ENCODE results near the gene DHRS1.

DHRS1 gene

DNA sequence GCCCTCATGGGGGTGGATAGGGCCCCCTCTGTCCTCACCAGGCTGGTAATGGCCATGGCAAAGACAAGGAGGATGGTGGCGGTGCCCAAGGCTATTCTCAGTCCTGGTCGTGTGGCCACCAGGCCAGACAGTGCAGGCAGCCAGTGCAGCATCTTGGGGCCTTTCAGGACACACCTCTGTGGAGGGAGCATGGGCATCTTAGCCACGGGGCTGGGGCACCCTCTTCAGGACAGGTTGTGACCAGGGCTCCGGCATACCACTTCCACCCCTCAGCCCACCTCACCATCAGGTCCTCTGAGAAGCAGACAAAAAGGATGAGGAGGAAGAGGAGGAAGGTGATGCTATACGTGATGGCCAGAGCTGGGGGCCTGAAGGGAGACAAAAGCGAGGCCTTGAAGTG is 24.4 kb upstream of the DHRS1 start:
- POLR2A ChIA-PET (ENCODE audit: low non-redundant PET): no interaction called here
- TF ChIP-seq CTCF (conservative IDR thresholded peaks at IDR 0.05; ENCODE audit: low read depth): no peak
- DNase-seq (ENCODE audit: low spot score): no peak
- no peak overlapping the region for H3K27ac ChIP-seq
- CTCF ChIA-PET: no interaction called here

- no peak for TF ChIP-seq CTCF (conservative IDR thresholded peaks at IDR 0.05; ENCODE audit: low read depth)
- ChIA-PET CTCF (interaction anchor here (1.0 kb wide), 1 partner anchor 13 kb away, joined by 3 read pairs; no protein-coding TSS in a partner anchor), POLR2A (ENCODE audit: low non-redundant PET) (no interaction called here)
- DNase-seq (ENCODE audit: low spot score): no peak
- H3K27ac ChIP-seq: no peak overlapping the region
Measured at GRCh38 chr14:24323341-24323740, 23.8 kb upstream of the DHRS1 start.

GRCh38 chr14:24322672-24323071 is 23.1 kb upstream of the DHRS1 start:
- POLR2A ChIA-PET (ENCODE audit: low non-redundant PET): no interaction called here
- no peak overlapping the region for H3K27ac ChIP-seq
- DNase-seq (ENCODE audit: low spot score): no peak
- TF ChIP-seq CTCF (conservative IDR thresholded peaks at IDR 0.05; ENCODE audit: low read depth): no peak
- CTCF ChIA-PET: interaction anchor here (1.0 to 1.6 kb wide), 2 partner anchors 11 to 12 kb away, joined by 3 to 10 read pairs; no protein-coding TSS in a partner anchor

- ChIA-PET CTCF (interaction anchor here (0.5 to 1.6 kb wide), 2 partner anchors 11 to 12 kb away, joined by 3 to 10 read pairs; no protein-coding TSS in a partner anchor), POLR2A (ENCODE audit: low non-redundant PET) (no interaction called here)
- TF ChIP-seq CTCF (conservative IDR thresholded peaks at IDR 0.05; ENCODE audit: low read depth): no peak
Measured at GRCh38 chr14:24321212-24321975, 21.8 kb upstream of the DHRS1 start.

GRCh38 chr14:24317141-24317928 is 17.8 kb upstream of the DHRS1 start:
- ChIA-PET CTCF (interaction anchor here (0.7 to 1.4 kb wide), 3 partner anchors 10 to 114 kb away, joined by 4 read pairs; no protein-coding TSS in a partner anchor), POLR2A (ENCODE audit: low non-redundant PET) (no interaction called here)
- TF ChIP-seq CTCF (conservative IDR thresholded peaks at IDR 0.05; ENCODE audit: low read depth): no peak
- H3K27ac ChIP-seq: peak overlapping the region; percentile 98
- DNase-seq (ENCODE audit: low spot score): peak; percentile 79

More at GRCh38 chr14:24321212-24321975, 21.8 kb upstream of the DHRS1 start:
- no peak overlapping the region for H3K27ac ChIP-seq
- no peak for DNase-seq (ENCODE audit: low spot score)

DNA sequence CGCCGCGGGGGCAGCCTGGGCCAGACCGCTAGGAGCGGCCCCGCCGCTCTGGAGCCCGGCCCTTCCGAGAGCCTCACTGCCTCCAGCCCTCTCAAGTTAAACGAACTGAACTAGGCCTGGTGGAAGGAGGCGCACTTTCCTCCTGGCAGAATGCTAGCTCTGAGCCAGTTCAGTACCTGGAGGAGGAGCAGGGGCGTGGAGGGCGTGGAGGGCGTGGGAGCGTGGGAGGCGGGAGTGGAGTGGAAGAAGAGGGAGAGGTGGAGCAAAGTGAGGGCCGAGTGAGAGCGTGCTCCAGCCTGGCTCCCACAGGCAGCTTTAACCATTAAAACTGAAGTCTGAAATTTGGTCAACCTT is 17.0 kb upstream of the DHRS1 start:
- no peak for TF ChIP-seq CTCF (conservative IDR thresholded peaks at IDR 0.05; ENCODE audit: low read depth)
- CTCF ChIA-PET: interaction anchor here (0.9 kb wide), 1 partner anchor 11 kb away, joined by 4 read pairs; no protein-coding TSS in a partner anchor
- no peak for DNase-seq (ENCODE audit: low spot score)
- POLR2A ChIA-PET (ENCODE audit: low non-redundant PET): no interaction called here
- H3K27ac ChIP-seq: peak overlapping the region; percentile 98

All from RWPE1 (cell line).